Uterus (tissue), 2 donors: ENCODE data around the gene SCG2.

ENCODE experiments used
- POLR2A ChIP-seq, 2 donors: fragments of 450-650 bp; IDR thresholded peaks; one replicate each; pipeline ENCODE4 v1.6.1; 2016; ENCODE audit warnings: antibody characterized with exemption in 2 of 2, mild to moderate bottlenecking in 1 of 2, moderate library complexity in 1 of 2
- TF ChIP-seq, protein P1 (sequence below), 4 experiments: fragments of 200-600 bp in 2 of 4; fragments of 450-650 bp in 2 of 4; sonication (generic) in 2 of 4; IDR thresholded peaks; one replicate each; pipeline ENCODE4 v1.5.1; 2016 to 2019; ENCODE audit warnings: antibody characterized with exemption in 4 of 4, mild to moderate bottlenecking in 2 of 4, moderate library complexity in 1 of 4

GRCh38 chr2:223598994-223599639 is 3.0 kb downstream of the SCG2 start:
- TF ChIP-seq, protein P1, sequence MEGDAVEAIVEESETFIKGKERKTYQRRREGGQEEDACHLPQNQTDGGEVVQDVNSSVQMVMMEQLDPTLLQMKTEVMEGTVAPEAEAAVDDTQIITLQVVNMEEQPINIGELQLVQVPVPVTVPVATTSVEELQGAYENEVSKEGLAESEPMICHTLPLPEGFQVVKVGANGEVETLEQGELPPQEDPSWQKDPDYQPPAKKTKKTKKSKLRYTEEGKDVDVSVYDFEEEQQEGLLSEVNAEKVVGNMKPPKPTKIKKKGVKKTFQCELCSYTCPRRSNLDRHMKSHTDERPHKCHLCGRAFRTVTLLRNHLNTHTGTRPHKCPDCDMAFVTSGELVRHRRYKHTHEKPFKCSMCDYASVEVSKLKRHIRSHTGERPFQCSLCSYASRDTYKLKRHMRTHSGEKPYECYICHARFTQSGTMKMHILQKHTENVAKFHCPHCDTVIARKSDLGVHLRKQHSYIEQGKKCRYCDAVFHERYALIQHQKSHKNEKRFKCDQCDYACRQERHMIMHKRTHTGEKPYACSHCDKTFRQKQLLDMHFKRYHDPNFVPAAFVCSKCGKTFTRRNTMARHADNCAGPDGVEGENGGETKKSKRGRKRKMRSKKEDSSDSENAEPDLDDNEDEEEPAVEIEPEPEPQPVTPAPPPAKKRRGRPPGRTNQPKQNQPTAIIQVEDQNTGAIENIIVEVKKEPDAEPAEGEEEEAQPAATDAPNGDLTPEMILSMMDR (IDR thresholded peaks at IDR 0.05): no peak
- TF ChIP-seq POLR2A (IDR thresholded peaks at IDR 0.05): no peak
